Psoas muscle (tissue), 8 donors: ENCODE measurements around the gene LAIR1. TPM values are rescaled to one million over a fixed set of nuclear protein-coding genes. Genes with fewer than 3 reads are reported as not detected.

Source experiments
- ATAC-seq, 4 donors: fragments of 200-7000 bp; cut with Tn5 transposase; one replicate each; pipeline ENCODE4 v1.9.1; 2020; ENCODE audit warnings: moderate library complexity in 3 of 4, mild to moderate bottlenecking in 2 of 4
- DNase-seq, 2 donors: peaks; one replicate each; pipeline ENCODE4 v3.0.0-alpha.2; 2020
- H3K27ac ChIP-seq: fragments of 200-600 bp; one replicate; pipeline ENCODE4 v1.8.0; 2022
- H3K27me3 ChIP-seq, 3 donors: fragments of 200-600 bp in 1 of 3; one replicate each; pipeline versions ENCODE4 v1.6.1 to v1.8.0; 2013 to 2022; ENCODE audit warnings: low read length in 2 of 3, mild to moderate bottlenecking in 2 of 3, moderate library complexity in 1 of 3; ENCODE audit not compliant: insufficient read depth in 3 of 3
- H3K36me3 ChIP-seq, 2 donors: fragments of 200-600 bp in 1 of 2; one replicate each; pipeline versions ENCODE4 v1.6.1 to v1.8.0; 2013 to 2022; ENCODE audit warnings: low read depth in 1 of 2, mild to moderate bottlenecking in 1 of 2, moderate library complexity in 1 of 2; ENCODE audit not compliant: insufficient read depth in 1 of 2
- H3K4me1 ChIP-seq: fragments of 200-600 bp; one replicate; pipeline ENCODE4 v1.8.0; 2022
- H3K4me3 ChIP-seq: fragments of 200-600 bp; one replicate; pipeline ENCODE4 v1.8.0; 2022; ENCODE audit warnings: mild to moderate bottlenecking
- H3K9me3 ChIP-seq: fragments of 200-600 bp; one replicate; pipeline ENCODE4 v1.8.0; 2022
- WGBS, 3 donors: extraction: QIAGEN DNeasy Blood & Tissue Kit; methylation state at CpG; one replicate each; pipeline versions ENCODE4 v1.1.6 to v1.1.7; 2013; 5-methylcytosine and 5-hydroxymethylcytosine counted together
- intact Hi-C, 2 donors: fragments of 100-400 bp; cut with DNase I; formaldehyde crosslinking; loops; one replicate each; pipeline versions ENCODE4 v1.11.0 to v1.14.2; 2022
- polyA plus RNA-seq, 3 donors: library from polyadenylated mRNA; stranded (reverse); fragments of 200-250 nt; gene quantifications; one replicate each; pipeline ENCODE4 v1.2.3, GENCODE V29; 2013
- total RNA-seq, 4 donors: library from RNA; stranded (reverse); fragmentation: NEBNext Ultra II Directional in 2 of 4; extraction: Animal tissue kit (Norgen Biotek cat#: 25700) in 2 of 4; gene quantifications; one replicate each; pipeline versions ENCODE4 v1.2.1 to v1.2.4, GENCODE V29; 2021 to 2023
- TF ChIP-seq, protein P1 (sequence below): fragments of 200-600 bp; IDR thresholded peaks from one replicate; pipeline ENCODE4 v1.8.0; 2022; ENCODE audit warnings: antibody characterized with exemption
- donor health status: healthy with polysubstance abuse.
- donor health status: DM: no; HTN: no; CAD: no; lungs with moderate emphysema.
- donor health status: Bipolar disorder and iron deficiency.
- donor health status: healthy.
- donor health status: DM: yes; HTN: yes; CAD: no.
- donor health status: DM: no; HTN: no; CAD: no.
- donor health status: DM: no; HTN: no; CAD: no.
- donor health status: DM: yes; HTN: yes; CAD: no.

The LAIR1 gene
- total and polyA plus RNA-seq, 7 donors = 0.93 to 6.2 (median 3.4) TPM

DNA sequence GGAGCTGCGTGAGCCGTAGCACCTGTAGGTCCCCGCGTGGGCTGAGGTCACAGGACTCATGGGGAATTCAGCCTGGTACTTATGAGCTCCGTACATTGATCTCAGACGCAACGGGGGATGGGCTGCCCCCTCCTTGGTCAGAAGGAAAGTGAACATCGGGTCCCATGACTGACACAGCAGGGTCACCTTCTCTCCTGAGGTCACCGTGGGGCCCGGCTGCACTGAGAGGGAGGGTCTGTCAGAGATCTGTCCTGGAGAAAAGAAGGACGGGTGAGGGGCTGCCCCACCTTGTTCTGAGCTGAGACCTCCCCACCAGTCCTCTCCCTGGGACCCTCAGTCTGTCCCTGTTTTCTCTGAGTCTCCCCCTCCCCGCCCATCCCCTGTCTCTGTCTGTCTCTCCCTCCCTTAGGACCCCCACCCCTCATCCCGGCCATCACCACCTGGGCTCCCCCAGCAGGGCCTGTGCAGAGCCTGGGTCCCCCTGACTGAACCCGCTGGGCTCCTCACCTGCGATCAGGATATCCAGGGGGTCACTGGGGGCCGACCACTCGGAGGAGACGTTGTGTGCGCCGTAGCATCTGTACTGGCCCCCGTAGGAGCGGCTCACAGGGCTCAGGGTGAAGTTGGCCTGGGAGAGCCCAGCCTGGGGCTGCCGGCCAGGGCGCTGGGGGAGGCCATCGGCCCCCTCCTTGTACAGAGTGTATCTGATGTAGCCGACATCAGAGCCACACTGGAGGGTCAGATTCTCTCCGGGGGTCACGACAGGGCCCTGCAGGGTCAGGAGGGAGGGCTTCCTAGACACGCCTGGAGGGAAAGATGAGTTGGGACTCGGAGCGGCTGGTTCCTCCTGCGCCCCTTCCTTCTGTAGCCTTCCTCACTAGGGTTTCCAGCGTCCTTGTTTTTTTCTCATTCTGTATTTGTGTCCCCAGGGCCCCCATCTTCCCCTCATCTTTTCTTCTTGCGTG lies 27.6 kb downstream of the LAIR1 start:
- no peaks in the 10 kb centered on the region for H3K36me3 ChIP-seq
- peaks cover 0 to 6% (median 0%) of the 10 kb centered on the region in 3 donors for H3K27me3 ChIP-seq
- ATAC-seq (no peak), DNase-seq (no peak)
- 56 to 66% (median 57%) methylated on average over 30 to 34 of the region's 34 CpGs for WGBS, 3 donors
- TF ChIP-seq, protein P1, sequence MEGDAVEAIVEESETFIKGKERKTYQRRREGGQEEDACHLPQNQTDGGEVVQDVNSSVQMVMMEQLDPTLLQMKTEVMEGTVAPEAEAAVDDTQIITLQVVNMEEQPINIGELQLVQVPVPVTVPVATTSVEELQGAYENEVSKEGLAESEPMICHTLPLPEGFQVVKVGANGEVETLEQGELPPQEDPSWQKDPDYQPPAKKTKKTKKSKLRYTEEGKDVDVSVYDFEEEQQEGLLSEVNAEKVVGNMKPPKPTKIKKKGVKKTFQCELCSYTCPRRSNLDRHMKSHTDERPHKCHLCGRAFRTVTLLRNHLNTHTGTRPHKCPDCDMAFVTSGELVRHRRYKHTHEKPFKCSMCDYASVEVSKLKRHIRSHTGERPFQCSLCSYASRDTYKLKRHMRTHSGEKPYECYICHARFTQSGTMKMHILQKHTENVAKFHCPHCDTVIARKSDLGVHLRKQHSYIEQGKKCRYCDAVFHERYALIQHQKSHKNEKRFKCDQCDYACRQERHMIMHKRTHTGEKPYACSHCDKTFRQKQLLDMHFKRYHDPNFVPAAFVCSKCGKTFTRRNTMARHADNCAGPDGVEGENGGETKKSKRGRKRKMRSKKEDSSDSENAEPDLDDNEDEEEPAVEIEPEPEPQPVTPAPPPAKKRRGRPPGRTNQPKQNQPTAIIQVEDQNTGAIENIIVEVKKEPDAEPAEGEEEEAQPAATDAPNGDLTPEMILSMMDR = no peak
- H3K9me3 ChIP-seq = no peaks in the 10 kb centered on the region
- no peaks in the 10 kb centered on the region for H3K4me1 ChIP-seq
- no peak overlapping the region for H3K4me3 ChIP-seq
- intact Hi-C loops = no loop called here
- no peak overlapping the region for H3K27ac ChIP-seq

DNA sequence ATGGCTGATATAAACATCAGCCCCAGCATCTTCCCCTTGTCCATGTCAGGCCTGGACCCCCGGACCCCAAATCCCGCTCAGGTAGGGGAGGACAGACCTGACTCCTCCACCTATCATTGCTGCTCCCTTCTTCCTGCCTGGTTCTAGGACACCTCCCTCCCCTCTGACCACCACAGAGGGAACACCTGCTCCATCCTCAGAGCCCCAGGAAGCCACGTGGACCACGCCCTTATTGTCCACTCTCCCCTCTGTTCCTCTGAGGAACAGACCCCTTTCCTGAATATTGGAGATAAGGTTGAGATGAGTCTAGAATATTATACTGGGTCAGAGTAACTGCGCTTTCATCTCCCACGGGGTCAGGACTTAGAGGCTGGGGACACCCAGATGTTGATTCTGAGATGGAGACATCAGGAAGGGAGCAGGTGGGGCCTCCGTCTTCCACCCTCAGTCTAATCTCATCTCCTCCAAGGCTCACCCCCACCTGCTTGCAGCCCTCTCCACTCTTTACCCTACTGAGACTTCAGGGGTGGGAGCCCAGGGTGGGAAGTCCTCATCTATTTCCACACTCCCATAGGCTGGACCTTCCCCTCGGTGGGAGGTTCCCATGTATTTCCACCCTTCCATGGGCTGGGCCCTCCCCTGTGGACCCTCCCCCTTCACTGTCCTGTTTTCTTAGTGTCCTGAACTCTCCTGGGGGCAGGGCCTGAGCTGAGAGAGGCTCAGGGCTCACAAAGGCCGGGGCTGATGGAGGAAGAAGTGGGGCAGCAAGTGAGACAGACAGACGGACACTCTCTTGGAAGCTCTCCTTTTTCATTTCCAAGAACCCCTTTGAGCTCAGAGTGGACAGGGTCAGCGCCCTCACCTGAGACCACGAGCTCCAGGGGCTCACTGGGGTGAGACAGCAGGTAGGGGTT lies 28.5 kb downstream of the LAIR1 start:
- H3K4me1 ChIP-seq = no peaks in the 10 kb centered on the region
- ATAC-seq = no peak
- TF ChIP-seq, protein P1 = no peak
- 69 to 71% (median 70%) methylated on average over 12 of the region's 12 CpGs for WGBS, 3 donors
- H3K4me3 ChIP-seq = no peak overlapping the region
- no peak for DNase-seq
- H3K9me3 ChIP-seq = no peaks in the 10 kb centered on the region
- intact Hi-C loops = no loop called here
- H3K27ac ChIP-seq = no peak overlapping the region
- no peaks in the 10 kb centered on the region for H3K36me3 ChIP-seq
- peaks cover 0 to 9% (median 2%) of the 10 kb centered on the region in 3 donors for H3K27me3 ChIP-seq

DNA sequence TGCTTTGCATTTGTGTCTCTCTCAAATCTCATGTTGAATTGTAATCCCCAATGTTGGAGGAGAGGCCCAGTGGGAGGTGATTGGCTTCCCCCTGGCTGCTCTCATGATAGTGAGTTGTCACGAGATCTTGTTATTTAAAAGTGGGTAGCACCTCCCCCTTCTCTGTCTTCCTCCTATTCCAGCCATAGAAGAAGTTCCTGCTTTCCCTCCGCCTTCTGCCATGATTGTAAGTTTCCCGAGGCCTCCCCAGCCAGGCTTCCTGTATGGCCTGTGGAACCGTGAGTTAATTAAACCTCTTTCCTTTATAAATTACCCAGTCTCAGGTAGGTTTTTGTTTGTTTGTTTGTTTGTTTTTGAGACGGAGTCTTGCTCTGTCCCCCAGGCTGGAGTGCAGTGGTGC lies 29.6 kb downstream of the LAIR1 start:
- Histone ChIP-seq H3K4me1 (no peaks in the 10 kb centered on the region), H3K36me3 (no peaks in the 10 kb centered on the region), H3K4me3 (no peak overlapping the region), H3K27me3 (peaks cover 0 to 9% (median 2%) of the 10 kb centered on the region in 3 donors), H3K9me3 (no peaks in the 10 kb centered on the region), H3K27ac (no peak overlapping the region)
- intact Hi-C loops = no loop called here
- no peak for DNase-seq
- WGBS, 3 donors = 38 to 45% (median 40%) methylated on average over 5 of the region's 5 CpGs
- TF ChIP-seq, protein P1 = no peak
- ATAC-seq = no peak

DNA sequence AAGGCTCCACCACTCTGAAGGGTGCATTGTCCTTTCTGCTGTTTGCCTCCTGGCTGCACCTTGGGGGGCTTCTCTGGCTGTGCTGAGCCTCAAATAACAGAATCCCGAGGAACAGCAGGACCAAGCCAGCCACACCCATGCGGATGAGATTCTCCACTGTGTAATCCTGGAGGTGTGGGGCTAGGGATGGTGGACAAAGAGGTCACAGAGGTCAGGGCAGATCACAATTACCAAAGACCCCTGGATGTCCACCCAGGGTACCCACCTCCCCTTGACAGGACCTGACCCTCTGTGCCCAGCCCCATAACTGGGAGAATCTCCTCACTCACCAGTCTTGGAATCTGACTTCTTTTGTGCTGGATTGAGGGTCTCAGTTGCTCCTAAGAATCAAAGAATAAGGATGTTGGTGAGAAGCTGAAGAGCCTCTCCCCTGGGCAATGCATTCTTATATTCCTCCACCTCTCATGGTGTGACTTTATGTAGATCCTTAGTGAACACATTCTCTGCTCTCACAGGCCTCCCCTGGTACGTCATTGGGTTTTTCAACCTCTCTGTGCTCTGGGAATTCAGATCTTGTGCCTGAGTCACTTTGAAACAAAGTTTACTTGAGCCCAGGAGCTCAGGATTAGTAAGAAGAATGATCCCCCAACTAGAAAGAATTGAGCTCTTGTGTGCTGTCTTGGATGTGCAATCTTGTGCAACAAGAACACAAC lies 31.0 kb downstream of the LAIR1 start:
- Histone ChIP-seq H3K36me3 (no peaks in the 10 kb centered on the region), H3K27me3 (peaks cover 0 to 8% (median 2%) of the 10 kb centered on the region in 3 donors), H3K4me3 (no peak overlapping the region), H3K4me1 (no peaks in the 10 kb centered on the region), H3K27ac (no peak overlapping the region), H3K9me3 (no peaks in the 10 kb centered on the region)
- TF ChIP-seq, protein P1 = no peak
- no peak for DNase-seq
- no peak for ATAC-seq
- intact Hi-C loops = no loop called here
- 70 to 79% (median 74%) methylated on average over 3 of the region's 3 CpGs for WGBS, 3 donors
